ENCODE results near the gene GCSH.

- TF ChIP-seq POLR2A (IDR thresholded peaks at IDR 0.05), result no peak
- no peak for TF ChIP-seq CTCF (IDR thresholded peaks at IDR 0.05)
These were observed 59.3 kb downstream of the GCSH start for GRCh38 chr16:81036751-81037350.
